GM12874 (cell line): ENCODE data around the gene DENND1C.
A peak's percentile ranks its signal among the peaks of the same experiment; 100 is the strongest.

Experiments used
- TF ChIP-seq, protein P1 (sequence below): IDR thresholded peaks from 2 replicates; pipeline ENCODE4 v1.5.1; 2011; ENCODE audit warnings: low read depth, mild to moderate bottlenecking, control low read depth, low read length, moderate library complexity; ENCODE audit not compliant: insufficient read depth

The DENND1C gene

DNA sequence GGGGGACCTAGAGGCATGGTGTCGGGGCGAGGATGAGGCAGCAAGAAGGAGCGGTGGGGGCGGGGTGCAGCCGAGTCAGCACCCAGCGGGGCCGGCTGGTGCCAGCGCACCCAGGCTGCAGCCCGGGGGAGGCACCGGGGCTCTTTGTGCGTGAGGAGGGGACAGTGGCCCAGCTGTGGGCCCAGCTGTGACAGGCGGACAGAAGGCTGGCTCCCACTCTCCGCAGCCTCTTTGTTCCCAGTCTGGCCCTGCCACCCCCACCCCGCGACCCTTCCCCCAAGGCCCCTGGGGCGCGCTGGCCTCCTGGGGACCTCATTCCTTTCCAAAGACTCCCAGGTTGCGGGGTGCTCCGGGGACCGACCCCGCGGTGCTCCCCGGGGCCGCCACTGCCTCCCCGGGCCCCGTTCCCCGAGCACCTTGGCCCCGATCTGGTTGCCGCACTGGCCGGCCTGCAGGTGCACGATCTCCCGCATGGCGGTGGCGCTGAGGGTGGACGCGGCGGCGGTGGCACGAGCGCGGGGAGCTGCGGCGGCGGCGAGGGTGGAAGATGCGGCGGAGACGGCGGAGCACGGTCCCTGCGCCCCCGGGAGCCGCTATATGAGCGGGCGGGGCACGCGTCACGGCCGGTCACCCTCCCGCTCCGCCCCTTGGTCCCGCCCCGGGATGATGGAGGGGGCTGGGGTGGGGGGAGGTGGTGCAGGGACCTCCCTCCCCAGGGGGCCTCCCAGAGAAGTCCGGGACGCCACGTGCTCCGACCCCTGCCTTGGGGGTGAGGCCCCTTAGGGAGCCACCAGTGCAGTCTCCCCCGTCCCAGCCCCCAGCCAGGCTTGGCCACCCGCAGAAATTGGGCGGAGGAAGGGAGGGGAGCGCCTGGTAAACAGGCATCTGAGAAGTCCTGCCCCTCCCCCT lies 20.4 kb upstream of the DENND1C start, which contains the start of gene TUBB4A:
Gene TUBB4A, minus strand, starts transcription at position 570 of the 909 bp plus-strand sequence. Its CDS starts 97 bp downstream, at position 473.
- TF ChIP-seq, protein P1, sequence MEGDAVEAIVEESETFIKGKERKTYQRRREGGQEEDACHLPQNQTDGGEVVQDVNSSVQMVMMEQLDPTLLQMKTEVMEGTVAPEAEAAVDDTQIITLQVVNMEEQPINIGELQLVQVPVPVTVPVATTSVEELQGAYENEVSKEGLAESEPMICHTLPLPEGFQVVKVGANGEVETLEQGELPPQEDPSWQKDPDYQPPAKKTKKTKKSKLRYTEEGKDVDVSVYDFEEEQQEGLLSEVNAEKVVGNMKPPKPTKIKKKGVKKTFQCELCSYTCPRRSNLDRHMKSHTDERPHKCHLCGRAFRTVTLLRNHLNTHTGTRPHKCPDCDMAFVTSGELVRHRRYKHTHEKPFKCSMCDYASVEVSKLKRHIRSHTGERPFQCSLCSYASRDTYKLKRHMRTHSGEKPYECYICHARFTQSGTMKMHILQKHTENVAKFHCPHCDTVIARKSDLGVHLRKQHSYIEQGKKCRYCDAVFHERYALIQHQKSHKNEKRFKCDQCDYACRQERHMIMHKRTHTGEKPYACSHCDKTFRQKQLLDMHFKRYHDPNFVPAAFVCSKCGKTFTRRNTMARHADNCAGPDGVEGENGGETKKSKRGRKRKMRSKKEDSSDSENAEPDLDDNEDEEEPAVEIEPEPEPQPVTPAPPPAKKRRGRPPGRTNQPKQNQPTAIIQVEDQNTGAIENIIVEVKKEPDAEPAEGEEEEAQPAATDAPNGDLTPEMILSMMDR = 0 out of 2 replicates have a peak, but pooled peaks have one; percentile 12

DNA sequence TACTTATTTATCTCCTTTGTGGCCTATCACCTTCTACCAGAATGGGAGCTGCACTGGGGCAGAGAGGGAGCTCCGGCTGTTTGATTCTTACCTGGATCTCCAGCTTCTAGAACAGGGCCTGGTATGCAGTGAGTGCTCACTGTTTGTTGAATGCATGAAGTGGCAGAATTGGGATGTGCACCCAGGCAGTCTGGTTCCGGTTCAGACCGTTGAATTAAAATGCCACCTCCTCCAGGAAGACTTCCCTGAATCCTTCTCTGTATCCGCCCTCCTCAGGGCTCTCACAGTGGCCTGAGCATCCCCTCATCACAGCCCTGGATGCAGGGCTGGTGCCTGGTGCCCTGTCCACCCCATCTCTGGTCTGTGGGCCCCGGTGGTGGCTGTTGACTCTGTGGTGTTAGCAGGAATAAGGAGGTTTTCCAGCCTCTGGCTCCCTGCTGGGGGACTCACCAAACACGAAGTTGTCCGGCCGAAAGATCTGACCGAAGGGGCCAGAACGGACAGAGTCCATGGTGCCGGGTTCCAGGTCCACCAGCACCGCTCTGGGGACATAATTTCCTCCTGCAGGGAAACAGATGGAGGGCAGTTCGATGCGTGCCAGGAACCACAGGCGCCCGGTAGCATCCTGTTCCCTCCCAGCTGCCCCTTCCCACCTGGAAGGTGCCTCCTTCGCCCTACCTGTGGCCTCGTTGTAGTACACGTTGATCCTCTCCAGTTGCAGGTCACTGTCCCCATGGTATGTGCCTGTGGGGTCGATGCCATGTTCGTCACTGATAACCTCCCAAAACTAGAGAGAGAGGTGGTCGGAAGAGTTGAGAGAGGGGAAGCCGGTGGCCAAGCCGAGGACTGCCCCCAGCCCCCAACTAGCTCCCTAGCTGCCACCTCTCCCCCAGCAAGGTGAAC lies 19.5 kb upstream of the DENND1C start:
- TF ChIP-seq, protein P1 = no peak

DNA sequence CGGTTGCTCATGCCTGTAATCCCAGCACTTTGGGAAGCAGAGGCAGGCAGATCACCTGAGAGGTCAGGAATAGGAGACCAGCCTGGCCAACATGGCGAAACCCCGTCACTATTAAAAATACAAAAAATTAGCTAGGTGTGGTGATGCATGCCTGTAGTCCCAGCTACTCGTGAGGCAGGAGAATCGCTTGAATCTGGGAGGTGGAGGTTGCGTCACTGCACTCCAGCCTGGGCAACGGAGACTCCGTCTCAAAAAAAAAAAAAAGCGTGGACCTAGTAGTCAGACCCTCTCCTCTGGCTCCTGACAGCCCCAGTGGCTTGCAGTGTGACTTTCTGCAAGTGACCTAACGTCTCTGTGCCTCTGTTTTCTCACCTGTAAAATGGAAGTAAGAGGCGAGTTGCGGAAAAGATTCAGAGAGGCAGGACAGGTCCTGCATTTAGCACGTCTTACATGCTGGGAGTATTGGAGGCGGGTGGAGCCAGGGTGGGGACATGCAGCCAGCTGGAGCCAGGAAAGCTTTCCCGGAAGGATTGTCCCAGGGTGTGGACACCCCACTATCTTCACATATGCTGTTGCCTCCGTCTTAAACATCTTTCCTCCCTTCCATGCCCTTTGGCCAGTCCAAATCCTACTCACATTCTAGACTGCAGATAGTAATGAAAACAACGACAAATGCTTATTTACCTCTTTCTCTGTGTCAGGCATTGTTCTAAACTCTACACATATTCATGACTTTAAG lies 17.6 kb upstream of the DENND1C start:
- TF ChIP-seq, protein P1 = no peak

DNA sequence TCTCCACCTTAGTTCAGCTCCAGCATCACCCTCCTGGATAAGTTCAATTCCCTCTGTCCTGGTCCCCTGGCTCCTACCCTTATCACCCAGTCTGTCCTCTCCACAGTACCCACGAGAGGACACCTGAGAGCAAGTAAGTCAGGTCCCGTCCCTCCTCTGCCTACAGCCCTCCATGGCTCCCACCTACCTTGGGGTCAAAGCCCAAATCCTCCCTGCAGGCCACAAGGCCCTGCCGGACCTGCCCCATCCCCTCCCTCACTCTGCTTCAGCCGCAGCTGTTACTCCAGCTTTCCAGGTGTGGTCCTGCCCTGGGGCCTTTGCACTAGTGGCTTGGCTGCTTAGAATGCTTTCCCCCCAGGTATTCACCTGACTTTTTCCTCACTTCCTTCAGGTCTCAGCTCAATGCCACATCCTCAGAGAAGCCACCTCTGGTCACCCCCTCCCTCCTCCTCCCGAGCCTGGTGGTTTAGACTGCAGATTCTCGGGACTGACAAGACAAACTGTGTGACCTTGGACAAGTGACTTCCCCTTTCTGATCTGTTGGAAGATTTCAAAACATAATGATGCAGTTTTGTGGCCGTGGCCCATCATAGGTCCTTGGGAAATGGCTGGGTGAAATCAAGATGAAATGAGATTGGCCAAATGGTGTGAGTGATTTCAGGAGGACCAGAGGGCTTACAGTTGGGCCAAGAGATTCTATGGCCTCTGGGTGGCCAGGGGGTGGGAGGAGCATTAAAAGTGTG lies 16.9 kb upstream of the DENND1C start:
- TF ChIP-seq, protein P1 = no peak

DNA sequence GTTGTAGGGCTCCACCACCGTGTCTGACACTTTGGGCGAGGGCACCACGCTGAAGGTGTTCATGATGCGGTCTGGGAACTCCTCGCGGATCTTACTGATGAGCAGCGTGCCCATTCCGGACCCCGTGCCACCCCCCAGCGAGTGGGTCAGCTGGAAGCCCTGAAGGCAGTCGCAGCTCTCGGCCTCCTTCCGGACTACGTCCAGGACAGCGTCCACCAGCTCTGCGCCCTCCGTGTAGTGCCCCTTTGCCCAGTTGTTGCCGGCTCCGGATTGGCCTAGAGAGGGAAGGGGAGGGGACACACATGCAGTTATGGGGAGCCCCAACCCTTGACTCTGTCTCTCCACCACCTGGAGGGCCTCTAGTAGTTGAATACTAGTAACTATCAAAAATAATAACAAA lies 14.4 kb upstream of the DENND1C start:
- TF ChIP-seq, protein P1 = no peak

DNA sequence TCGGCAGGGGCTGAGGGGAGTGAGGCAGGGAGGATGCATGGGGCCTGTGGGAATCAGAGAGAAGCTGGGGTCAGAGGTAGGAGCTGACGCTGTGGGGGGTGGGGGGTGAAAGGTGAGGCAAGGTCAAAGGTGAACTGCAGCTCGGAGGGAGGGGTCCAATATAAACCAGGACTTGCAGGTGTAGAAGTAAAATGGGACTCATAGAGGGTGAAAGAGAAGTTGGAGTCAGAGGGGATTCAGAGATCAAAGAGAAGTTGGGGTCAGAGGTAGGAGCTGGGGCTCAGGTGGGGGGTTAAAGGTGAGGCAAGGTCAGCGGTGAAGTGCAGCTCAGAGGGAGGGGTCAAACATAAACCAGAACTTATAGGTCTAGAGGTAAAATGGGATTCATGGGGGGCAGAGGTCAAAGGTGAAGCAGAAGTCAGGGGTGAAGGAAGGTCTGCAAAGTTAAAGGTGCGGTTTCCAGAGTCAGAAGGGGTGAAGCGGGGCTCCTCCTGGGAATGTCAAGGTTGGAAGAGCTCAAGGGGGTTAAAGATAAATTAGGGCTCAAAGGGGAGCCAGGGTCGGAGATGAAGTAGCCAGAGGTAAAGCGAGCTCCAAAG lies 12.9 kb upstream of the DENND1C start:
- TF ChIP-seq, protein P1 = no peak
